Loucy (cell line): ENCODE measurements around the gene CUBN.

Experiments
- H2AFZ ChIP-seq: fragments of 200-600 bp; sonication (generic); 2 replicates; pipeline ENCODE4 v1.6.0; 2016; ENCODE audit warnings: antibody characterized with exemption, mild to moderate bottlenecking, low read length, moderate library complexity
- H3F3A ChIP-seq: fragments of 200-600 bp; 2 replicates; pipeline ENCODE4 v1.6.0; 2016; ENCODE audit warnings: antibody characterized with exemption, low read depth, mild to moderate bottlenecking
- H3K27me3 ChIP-seq: fragments of 200-600 bp; sonication (generic); 2 replicates; pipeline ENCODE4 v1.6.1; 2014; ENCODE audit warnings: low read length, mild to moderate bottlenecking; ENCODE audit not compliant: insufficient read depth, poor library complexity, severe bottlenecking
- H3K36me3 ChIP-seq: fragments of 200-600 bp; sonication (generic); 2 replicates; pipeline ENCODE4 v1.6.1; 2016; ENCODE audit warnings: low read length; ENCODE audit not compliant: insufficient read depth
- H3K4me1 ChIP-seq: fragments of 200-600 bp; sonication (generic); 2 replicates; pipeline ENCODE4 v1.5.1; 2014; ENCODE audit warnings: low read length, mild to moderate bottlenecking; ENCODE audit not compliant: insufficient read depth, poor library complexity, severe bottlenecking
- H3K4me2 ChIP-seq: fragments of 200-600 bp; sonication (generic); 2 replicates; pipeline ENCODE4 v1.6.0; 2014; ENCODE audit warnings: antibody characterized with exemption, low read length, low read depth, mild to moderate bottlenecking; ENCODE audit not compliant: poor library complexity, severe bottlenecking
- H3K4me3 ChIP-seq: fragments of 200-600 bp; sonication (generic); 2 replicates; pipeline ENCODE4 v1.5.1; 2014; ENCODE audit warnings: low read length, mild to moderate bottlenecking, mixed read lengths; ENCODE audit not compliant: poor library complexity, severe bottlenecking
- H3K79me2 ChIP-seq: fragments of 200-600 bp; sonication (generic); 2 replicates; pipeline ENCODE4 v1.6.1; 2014; ENCODE audit warnings: low read length; ENCODE audit not compliant: insufficient read depth
- H3K9ac ChIP-seq: fragments of 200-600 bp; sonication (generic); 2 replicates; pipeline ENCODE4 v1.6.0; 2014; ENCODE audit warnings: mild to moderate bottlenecking, low read depth, low read length, moderate library complexity; ENCODE audit not compliant: poor library complexity, severe bottlenecking
- H3K9me2 ChIP-seq: fragments of 200-600 bp; sonication (generic); replicated peaks from 2 replicates; pipeline ENCODE4 v1.6.1; 2016; ENCODE audit warnings: low read depth, low read length, mixed read lengths
- H3K9me3 ChIP-seq: fragments of 200-600 bp; sonication (generic); 2 replicates; pipeline ENCODE4 v1.6.1; 2014; ENCODE audit warnings: mild to moderate bottlenecking, antibody characterized with exemption, low read length, low read depth; ENCODE audit not compliant: insufficient read depth
- H4K20me1 ChIP-seq: fragments of 200-600 bp; sonication (generic); 2 replicates; pipeline ENCODE4 v1.6.0; 2014; ENCODE audit warnings: antibody characterized with exemption, low read length, mild to moderate bottlenecking; ENCODE audit not compliant: insufficient read depth, poor library complexity, severe bottlenecking
- EZH2phosphoT487 ChIP-seq: fragments of 200-600 bp; IDR thresholded peaks from 2 replicates; pipeline ENCODE4 v1.6.1; 2018; ENCODE audit warnings: antibody characterized with exemption, mild to moderate bottlenecking, moderate library complexity, borderline replicate concordance
- TF ChIP-seq, protein P1 (sequence below): fragments of 200-600 bp; sonication (generic); conservative IDR thresholded peaks from 2 replicates; pipeline ENCODE4 v1.5.1; 2014; ENCODE audit warnings: mild to moderate bottlenecking, antibody characterized with exemption, low read length

The CUBN gene

DNA sequence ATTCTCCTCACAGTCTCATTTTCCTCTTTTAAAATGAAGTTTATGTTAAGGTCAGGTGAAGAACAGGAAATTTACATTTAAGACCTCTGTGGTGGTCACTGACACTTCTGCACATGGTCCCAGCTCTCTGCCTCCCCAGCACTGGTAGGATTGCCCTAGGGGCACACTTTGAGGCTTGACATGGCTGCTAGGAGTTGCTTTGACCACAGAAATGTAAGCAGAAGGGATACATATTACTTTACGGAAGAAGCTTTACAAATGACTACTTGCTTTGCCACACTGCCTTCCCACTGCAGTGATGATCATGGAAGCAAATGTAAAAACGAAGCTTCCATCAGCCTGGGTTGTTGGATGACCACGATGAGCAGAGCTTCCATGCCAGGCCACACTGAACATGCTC is 259.3 kb downstream of the CUBN start:
- Histone ChIP-seq H3K9ac (no peak overlapping the region), H2AFZ (no peak overlapping the region), H3K9me2 (no peaks in the 10 kb centered on the region), H3K27me3 (no peaks in the 10 kb centered on the region), H3K36me3 (no peaks in the 10 kb centered on the region), H3K9me3 (no peaks in the 10 kb centered on the region), H3F3A (no peaks in the 10 kb centered on the region), H3K4me1 (no peaks in the 10 kb centered on the region), H3K4me3 (no peak overlapping the region), H4K20me1 (no peaks in the 10 kb centered on the region), H3K79me2 (no peaks in the 10 kb centered on the region), H3K4me2 (no peak overlapping the region)
- TF ChIP-seq, protein P1, sequence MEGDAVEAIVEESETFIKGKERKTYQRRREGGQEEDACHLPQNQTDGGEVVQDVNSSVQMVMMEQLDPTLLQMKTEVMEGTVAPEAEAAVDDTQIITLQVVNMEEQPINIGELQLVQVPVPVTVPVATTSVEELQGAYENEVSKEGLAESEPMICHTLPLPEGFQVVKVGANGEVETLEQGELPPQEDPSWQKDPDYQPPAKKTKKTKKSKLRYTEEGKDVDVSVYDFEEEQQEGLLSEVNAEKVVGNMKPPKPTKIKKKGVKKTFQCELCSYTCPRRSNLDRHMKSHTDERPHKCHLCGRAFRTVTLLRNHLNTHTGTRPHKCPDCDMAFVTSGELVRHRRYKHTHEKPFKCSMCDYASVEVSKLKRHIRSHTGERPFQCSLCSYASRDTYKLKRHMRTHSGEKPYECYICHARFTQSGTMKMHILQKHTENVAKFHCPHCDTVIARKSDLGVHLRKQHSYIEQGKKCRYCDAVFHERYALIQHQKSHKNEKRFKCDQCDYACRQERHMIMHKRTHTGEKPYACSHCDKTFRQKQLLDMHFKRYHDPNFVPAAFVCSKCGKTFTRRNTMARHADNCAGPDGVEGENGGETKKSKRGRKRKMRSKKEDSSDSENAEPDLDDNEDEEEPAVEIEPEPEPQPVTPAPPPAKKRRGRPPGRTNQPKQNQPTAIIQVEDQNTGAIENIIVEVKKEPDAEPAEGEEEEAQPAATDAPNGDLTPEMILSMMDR, result no peak
- no peak for TF ChIP-seq EZH2phosphoT487

DNA sequence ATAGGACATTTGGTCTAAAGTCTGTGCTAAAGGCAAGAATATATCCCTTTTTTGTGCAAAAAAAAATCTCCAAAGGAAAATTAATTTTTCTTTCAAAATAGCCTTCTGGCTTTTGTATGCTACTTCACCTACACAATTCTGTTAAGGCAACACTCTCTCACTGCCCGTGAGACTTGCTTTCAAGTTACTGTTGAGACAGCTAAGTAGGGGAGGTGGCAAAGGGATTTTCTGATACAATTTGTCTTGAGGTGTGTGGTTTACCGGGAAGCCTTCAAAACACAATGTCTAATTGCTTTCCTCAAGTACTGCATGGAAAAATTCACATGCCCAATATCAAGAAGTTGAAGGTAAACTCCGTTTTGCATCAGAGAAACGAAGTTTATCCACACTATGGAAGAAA is 261.6 kb downstream of the CUBN start:
- no peaks in the 10 kb centered on the region for H4K20me1 ChIP-seq
- no peak overlapping the region for H2AFZ ChIP-seq
- no peaks in the 10 kb centered on the region for H3K27me3 ChIP-seq
- no peaks in the 10 kb centered on the region for H3K4me1 ChIP-seq
- H3K4me2 ChIP-seq, result no peak overlapping the region
- TF ChIP-seq, protein P1, result no peak
- TF ChIP-seq EZH2phosphoT487, result no peak
- H3K9me3 ChIP-seq, result no peaks in the 10 kb centered on the region
- no peak overlapping the region for H3K4me3 ChIP-seq
- no peaks in the 10 kb centered on the region for H3F3A ChIP-seq
- no peaks in the 10 kb centered on the region for H3K79me2 ChIP-seq
- H3K9me2 ChIP-seq, result no peaks in the 10 kb centered on the region
- H3K9ac ChIP-seq, result no peak overlapping the region
- H3K36me3 ChIP-seq, result no peaks in the 10 kb centered on the region

DNA sequence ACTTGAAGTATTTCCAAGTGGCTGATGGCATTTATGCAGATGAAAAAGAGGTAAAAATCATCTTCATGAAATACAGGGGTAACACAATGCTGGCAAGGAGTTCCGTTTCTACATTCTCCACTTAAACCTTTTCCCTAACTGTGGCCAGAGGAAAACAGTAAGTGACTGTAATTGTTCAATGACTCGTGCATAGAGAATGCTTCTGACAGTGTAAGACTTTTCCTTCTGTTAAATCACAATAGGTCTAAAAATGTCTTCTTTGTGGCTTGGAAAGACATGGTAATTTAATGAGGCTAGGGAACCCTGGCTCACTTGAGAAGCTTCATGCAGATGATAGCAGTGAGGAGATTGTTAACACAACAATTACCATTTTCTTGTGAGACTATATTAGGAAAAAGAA is 262.1 kb downstream of the CUBN start:
- no peaks in the 10 kb centered on the region for H3K79me2 ChIP-seq
- H4K20me1 ChIP-seq, result no peaks in the 10 kb centered on the region
- no peaks in the 10 kb centered on the region for H3K9me2 ChIP-seq
- TF ChIP-seq, protein P1, result no peak
- no peak for TF ChIP-seq EZH2phosphoT487
- no peaks in the 10 kb centered on the region for H3K36me3 ChIP-seq
- no peaks in the 10 kb centered on the region for H3F3A ChIP-seq
- H3K27me3 ChIP-seq, result no peaks in the 10 kb centered on the region
- H3K4me3 ChIP-seq, result no peak overlapping the region
- no peak overlapping the region for H3K9ac ChIP-seq
- H2AFZ ChIP-seq, result no peak overlapping the region
- no peak overlapping the region for H3K4me2 ChIP-seq
- H3K4me1 ChIP-seq, result no peaks in the 10 kb centered on the region
- H3K9me3 ChIP-seq, result no peaks in the 10 kb centered on the region
